AG04450 (cell line): ENCODE measurements around the gene KLHL8. TPM values are rescaled to one million over a fixed set of nuclear protein-coding genes. Genes with fewer than 3 reads are reported as not detected.

Source experiments
- CTCF ChIA-PET: fragments of 300-600, 350-600 bp; formaldehyde crosslinking; extraction: SDS; loops from one replicate; lab custom pipeline; 2022; ENCODE audit warnings: antibody characterized with exemption, inconsistent platforms; lab: Charles Lee
- POLR2A ChIA-PET: fragments of 350-600 bp; formaldehyde crosslinking; extraction: SDS; loops from one replicate; lab custom pipeline; 2021; ENCODE audit warnings: antibody characterized with exemption, inconsistent platforms; lab: Yijun Ruan, JAX
- DNase-seq: peaks from one replicate; pipeline ENCODE4 v3.0.0-alpha.2; 2011; ENCODE audit warnings: low read depth, low spot score
- H3K27ac ChIP-seq: one replicate; pipeline ENCODE4 v1.5.1; 2012; ENCODE audit warnings: low read depth, low read length, control low read depth
- H3K27me3 ChIP-seq: one replicate; pipeline ENCODE4 v1.6.0; 2012; ENCODE audit warnings: low read length; ENCODE audit not compliant: control insufficient read depth, insufficient read depth
- H3K4me3 ChIP-seq: 2 replicates; pipeline ENCODE4 v1.5.1; 2011; ENCODE audit warnings: mild to moderate bottlenecking, low read depth, low read length, control low read depth
- H3K9me3 ChIP-seq: 2 replicates; pipeline ENCODE4 v1.5.1; 2012; ENCODE audit warnings: low read length; ENCODE audit not compliant: control insufficient read depth, insufficient read depth
- polyA plus RNA-seq: library from polyadenylated mRNA; depleted of rRNA; stranded (reverse); fragments of >200 nt; gene quantifications from 2 replicates; pipeline ENCODE4 v1.2.3, GENCODE V29; 2011
- TF ChIP-seq, protein P1 (sequence below): IDR thresholded peaks from 2 replicates; pipeline ENCODE4 v1.5.1; 2011; ENCODE audit warnings: low read depth, low read length, control low read depth, inconsistent platforms

The KLHL8 gene
- polyA plus RNA-seq, 1 experiment = 9.0 TPM

DNA sequence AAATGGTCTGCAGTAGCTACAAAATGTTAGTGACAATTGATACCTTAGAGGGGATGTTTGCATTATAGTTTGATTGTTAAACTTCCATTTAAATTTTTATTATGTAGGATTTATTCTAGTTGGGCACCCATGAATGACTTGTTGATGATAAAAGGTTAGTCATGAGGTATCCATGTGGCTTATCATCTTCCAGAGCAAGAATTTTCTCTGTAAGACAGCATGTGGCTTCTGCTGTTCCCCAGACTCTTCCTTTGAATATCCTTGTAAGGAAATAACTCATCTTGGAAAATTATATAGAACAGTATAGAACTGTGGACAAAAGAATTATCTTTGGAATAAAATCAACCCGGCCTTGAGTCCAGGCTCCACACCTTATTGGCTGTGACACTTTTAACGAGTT, 40.1 kb upstream of the KLHL8 start:
- ChIA-PET CTCF (no interaction called here), POLR2A (no interaction called here)
- Histone ChIP-seq H3K4me3 (no peak overlapping the region), H3K27me3 (peaks cover 3% of the 10 kb centered on the region), H3K9me3 (no peaks in the 10 kb centered on the region), H3K27ac (no peak overlapping the region)
- TF ChIP-seq, protein P1, sequence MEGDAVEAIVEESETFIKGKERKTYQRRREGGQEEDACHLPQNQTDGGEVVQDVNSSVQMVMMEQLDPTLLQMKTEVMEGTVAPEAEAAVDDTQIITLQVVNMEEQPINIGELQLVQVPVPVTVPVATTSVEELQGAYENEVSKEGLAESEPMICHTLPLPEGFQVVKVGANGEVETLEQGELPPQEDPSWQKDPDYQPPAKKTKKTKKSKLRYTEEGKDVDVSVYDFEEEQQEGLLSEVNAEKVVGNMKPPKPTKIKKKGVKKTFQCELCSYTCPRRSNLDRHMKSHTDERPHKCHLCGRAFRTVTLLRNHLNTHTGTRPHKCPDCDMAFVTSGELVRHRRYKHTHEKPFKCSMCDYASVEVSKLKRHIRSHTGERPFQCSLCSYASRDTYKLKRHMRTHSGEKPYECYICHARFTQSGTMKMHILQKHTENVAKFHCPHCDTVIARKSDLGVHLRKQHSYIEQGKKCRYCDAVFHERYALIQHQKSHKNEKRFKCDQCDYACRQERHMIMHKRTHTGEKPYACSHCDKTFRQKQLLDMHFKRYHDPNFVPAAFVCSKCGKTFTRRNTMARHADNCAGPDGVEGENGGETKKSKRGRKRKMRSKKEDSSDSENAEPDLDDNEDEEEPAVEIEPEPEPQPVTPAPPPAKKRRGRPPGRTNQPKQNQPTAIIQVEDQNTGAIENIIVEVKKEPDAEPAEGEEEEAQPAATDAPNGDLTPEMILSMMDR = no peak
- DNase-seq = no peak

DNA sequence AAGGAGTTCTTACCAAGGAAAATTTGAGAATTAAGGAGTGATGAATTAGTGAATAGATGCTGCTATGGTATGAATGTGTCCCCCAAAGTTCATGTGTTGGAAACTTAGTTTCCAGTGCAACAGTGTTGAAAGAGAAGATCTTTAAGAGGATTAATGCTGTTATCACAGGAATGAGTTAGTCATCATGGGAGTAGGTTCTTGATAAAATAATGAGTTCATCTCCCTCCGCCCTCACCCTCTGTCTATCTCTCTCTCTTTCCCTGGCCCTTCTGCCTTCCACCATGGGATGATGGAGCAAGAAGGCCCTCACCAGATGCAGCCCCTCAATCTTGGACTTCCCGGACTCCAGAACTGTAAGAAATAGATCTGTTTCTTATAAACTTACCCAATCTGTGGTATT, 38.3 kb upstream of the KLHL8 start:
- Histone ChIP-seq H3K27ac (no peak overlapping the region), H3K4me3 (no peak overlapping the region), H3K9me3 (no peaks in the 10 kb centered on the region), H3K27me3 (peaks cover 3% of the 10 kb centered on the region)
- ChIA-PET CTCF (no interaction called here), POLR2A (no interaction called here)
- DNase-seq = no peak
- TF ChIP-seq, protein P1 = no peak

DNA sequence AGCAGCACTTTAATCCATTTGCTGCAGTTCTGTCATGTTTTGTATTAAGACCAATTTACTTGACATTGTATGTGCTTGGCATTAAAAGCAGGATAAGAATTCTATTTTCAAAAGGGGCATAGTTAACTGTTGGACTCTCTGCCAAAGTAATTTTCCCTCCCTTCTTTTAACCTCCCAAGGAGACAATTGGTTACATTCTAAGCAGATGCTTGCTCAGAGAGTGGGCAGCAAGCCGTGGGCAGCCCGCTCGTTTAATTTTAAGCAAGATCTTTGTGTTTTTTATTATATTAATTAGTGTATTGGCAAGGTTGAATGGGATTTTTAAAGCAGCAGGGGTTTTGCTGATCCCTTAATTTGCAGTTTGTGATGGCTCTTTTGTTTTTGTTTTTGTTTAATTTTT, 37.1 kb upstream of the KLHL8 start:
- Histone ChIP-seq H3K27me3 (no peaks in the 10 kb centered on the region), H3K27ac (no peak overlapping the region), H3K9me3 (no peaks in the 10 kb centered on the region), H3K4me3 (no peak overlapping the region)
- no peak for DNase-seq
- ChIA-PET CTCF (no interaction called here), POLR2A (no interaction called here)
- TF ChIP-seq, protein P1 = no peak

DNA sequence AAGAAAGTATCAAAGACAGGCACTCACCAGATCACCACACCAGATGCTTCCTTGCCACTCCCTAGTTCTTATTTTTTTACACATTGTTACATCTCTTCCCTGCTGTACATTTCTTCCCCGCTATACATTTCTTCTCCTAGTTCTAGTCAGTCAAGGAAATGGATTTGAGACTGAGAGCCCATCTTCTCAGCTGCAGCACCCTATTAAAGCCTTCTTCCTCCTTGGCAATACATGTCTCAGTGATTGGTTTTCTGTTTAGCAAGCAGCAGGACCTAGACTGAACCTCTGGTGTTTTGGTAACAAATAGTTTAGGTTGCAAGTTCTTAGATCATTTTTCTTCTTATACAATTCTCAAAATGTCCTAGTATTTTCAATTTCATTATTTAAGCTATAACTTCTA, 35.3 kb upstream of the KLHL8 start:
- TF ChIP-seq, protein P1 = no peak
- no peaks in the 10 kb centered on the region for H3K27me3 ChIP-seq
- H3K27ac ChIP-seq = no peak overlapping the region
- CTCF ChIA-PET = interaction anchor here (1.0 kb wide), 1 partner anchor 105 kb away, joined by 3 read pairs; no protein-coding TSS in a partner anchor
- DNase-seq = no peak
- no peaks in the 10 kb centered on the region for H3K9me3 ChIP-seq
- H3K4me3 ChIP-seq = no peak overlapping the region
- POLR2A ChIA-PET = no interaction called here

DNA sequence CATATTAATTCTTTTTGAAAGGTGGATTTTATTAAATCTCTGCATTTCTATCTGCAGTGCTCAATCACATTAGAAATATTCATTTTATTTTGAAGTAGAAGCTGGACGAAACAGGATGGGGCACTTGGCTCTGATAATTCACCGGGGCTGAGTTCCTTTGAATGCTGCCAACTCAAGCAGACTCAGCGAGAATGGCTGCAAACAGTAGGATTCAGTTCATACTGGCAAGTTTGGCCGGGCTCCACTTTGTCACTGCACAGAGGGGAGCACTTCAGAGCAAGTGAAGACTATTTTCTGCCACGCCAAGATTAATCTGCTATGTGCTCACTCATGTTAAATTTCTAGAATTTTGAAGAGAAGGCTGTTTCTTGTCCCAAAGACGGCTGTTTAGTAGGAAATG, 30.7 kb upstream of the KLHL8 start:
- H3K9me3 ChIP-seq = no peaks in the 10 kb centered on the region
- ChIA-PET POLR2A (no interaction called here), CTCF (no interaction called here)
- TF ChIP-seq, protein P1 = no peak
- H3K27me3 ChIP-seq = no peaks in the 10 kb centered on the region
- no peak overlapping the region for H3K4me3 ChIP-seq
- DNase-seq = no peak
- H3K27ac ChIP-seq = no peak overlapping the region
